ENCODE measurements around the gene TMEM150A.

DNA sequence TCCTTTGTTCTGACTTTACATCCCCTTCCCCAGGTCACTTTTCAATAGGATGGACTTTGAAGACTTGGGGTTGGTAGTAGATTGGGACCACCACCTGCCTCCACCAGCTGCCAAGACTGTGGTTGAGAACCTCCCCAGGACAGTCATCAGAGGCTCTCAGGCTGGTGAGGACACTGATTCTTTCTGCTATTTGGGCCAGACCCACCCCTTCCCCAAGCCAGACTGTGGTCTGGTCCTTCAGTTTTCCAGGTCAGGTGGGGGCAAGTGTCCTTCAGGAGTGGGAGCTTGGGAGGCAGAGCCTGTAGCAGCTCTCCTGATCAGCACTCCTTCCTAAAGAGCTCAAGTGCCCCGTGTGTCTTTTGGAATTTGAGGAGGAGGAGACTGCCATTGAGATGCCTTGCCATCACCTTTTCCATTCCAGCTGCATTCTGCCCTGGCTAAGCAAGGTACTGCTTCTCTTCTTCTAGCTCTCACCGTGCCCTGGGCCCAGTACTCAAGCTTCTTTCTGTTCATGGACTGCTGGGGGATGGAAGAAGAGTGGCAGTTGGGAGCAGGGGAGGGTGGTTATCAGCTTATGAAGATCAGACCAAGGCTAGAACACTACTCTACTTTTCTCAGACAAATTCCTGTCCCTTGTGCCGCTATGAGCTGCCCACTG is 5.9 kb downstream of the TMEM150A start:
- TF ChIP-seq, protein P1, sequence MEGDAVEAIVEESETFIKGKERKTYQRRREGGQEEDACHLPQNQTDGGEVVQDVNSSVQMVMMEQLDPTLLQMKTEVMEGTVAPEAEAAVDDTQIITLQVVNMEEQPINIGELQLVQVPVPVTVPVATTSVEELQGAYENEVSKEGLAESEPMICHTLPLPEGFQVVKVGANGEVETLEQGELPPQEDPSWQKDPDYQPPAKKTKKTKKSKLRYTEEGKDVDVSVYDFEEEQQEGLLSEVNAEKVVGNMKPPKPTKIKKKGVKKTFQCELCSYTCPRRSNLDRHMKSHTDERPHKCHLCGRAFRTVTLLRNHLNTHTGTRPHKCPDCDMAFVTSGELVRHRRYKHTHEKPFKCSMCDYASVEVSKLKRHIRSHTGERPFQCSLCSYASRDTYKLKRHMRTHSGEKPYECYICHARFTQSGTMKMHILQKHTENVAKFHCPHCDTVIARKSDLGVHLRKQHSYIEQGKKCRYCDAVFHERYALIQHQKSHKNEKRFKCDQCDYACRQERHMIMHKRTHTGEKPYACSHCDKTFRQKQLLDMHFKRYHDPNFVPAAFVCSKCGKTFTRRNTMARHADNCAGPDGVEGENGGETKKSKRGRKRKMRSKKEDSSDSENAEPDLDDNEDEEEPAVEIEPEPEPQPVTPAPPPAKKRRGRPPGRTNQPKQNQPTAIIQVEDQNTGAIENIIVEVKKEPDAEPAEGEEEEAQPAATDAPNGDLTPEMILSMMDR (conservative IDR thresholded peaks at IDR 0.05; ENCODE audit: low read depth, low read length), result no peak
- TF ChIP-seq, protein P2, sequence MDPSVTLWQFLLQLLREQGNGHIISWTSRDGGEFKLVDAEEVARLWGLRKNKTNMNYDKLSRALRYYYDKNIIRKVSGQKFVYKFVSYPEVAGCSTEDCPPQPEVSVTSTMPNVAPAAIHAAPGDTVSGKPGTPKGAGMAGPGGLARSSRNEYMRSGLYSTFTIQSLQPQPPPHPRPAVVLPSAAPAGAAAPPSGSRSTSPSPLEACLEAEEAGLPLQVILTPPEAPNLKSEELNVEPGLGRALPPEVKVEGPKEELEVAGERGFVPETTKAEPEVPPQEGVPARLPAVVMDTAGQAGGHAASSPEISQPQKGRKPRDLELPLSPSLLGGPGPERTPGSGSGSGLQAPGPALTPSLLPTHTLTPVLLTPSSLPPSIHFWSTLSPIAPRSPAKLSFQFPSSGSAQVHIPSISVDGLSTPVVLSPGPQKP (IDR thresholded peaks at IDR 0.05; ENCODE audit: borderline replicate concordance, low read depth, low read length), result no peak
- no peak for TF ChIP-seq SMC3 (IDR thresholded peaks at IDR 0.05; ENCODE audit: low read depth, low read length)
- TF ChIP-seq RCOR1 (IDR thresholded peaks at IDR 0.05; ENCODE audit: insufficient replicate concordance, low read length), result no peak
- TF ChIP-seq POLR2A (IDR thresholded peaks at IDR 0.05; ENCODE audit: low read depth, low read length), result no peak
- no peak for TF ChIP-seq MXI1 (IDR thresholded peaks at IDR 0.05; ENCODE audit: borderline replicate concordance, low read depth, low read length)
- no peak for TF ChIP-seq RAD21 (IDR thresholded peaks at IDR 0.05; ENCODE audit: low read length)
- TF ChIP-seq MAFK (IDR thresholded peaks at IDR 0.05; ENCODE audit: low read depth, low read length), result no peak
- TF ChIP-seq, protein P3, sequence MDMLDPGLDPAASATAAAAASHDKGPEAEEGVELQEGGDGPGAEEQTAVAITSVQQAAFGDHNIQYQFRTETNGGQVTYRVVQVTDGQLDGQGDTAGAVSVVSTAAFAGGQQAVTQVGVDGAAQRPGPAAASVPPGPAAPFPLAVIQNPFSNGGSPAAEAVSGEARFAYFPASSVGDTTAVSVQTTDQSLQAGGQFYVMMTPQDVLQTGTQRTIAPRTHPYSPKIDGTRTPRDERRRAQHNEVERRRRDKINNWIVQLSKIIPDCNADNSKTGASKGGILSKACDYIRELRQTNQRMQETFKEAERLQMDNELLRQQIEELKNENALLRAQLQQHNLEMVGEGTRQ (IDR thresholded peaks at IDR 0.05; ENCODE audit: low read depth, low read length), result no peak
- TF ChIP-seq CEBPB (IDR thresholded peaks at IDR 0.05; ENCODE audit: low read depth, low read length), result no peak

Data from IMR-90 (cell line).